Uterus (tissue), 4 donors: ENCODE results near the gene CNST. TPM values are rescaled to one million over a fixed set of nuclear protein-coding genes. Genes with fewer than 3 reads are reported as not detected.

Source experiments
- DNase-seq, 2 donors: peaks; one replicate each; pipeline ENCODE4 v3.0.0-alpha.2; 2019 to 2020
- H3K27ac ChIP-seq, 2 donors: fragments of 200-600 bp; sonication (generic); 1 replicate in 1 of 2; 2 replicates in 1 of 2; pipeline ENCODE4 v1.5.1; 2016 to 2018
- H3K27me3 ChIP-seq, 2 donors: fragments of 200-600 bp; sonication (generic); one replicate each; pipeline ENCODE4 v1.5.1; 2018 to 2019; ENCODE audit warnings: control low read depth in 1 of 2
- H3K36me3 ChIP-seq, 2 donors: fragments of 200-600 bp; sonication (generic); one replicate each; pipeline ENCODE4 v1.5.1; 2019; ENCODE audit warnings: control low read depth in 1 of 2
- H3K4me1 ChIP-seq, 2 donors: fragments of 200-600 bp; sonication (generic); one replicate each; pipeline ENCODE4 v1.5.1; 2018 to 2019; ENCODE audit warnings: control low read depth in 1 of 2
- H3K4me3 ChIP-seq, 2 donors: fragments of 200-600 bp; sonication (generic); 1 replicate in 1 of 2; 2 replicates in 1 of 2; pipeline ENCODE4 v1.5.1; 2018 to 2019; ENCODE audit warnings: mild to moderate bottlenecking in 1 of 2
- H3K9me3 ChIP-seq, 2 donors: fragments of 200-600 bp; sonication (generic); one replicate each; pipeline ENCODE4 v1.5.1; 2019; ENCODE audit warnings: control low read depth in 1 of 2
- POLR2A ChIP-seq, 2 donors: fragments of 450-650 bp; IDR thresholded peaks; one replicate each; pipeline ENCODE4 v1.6.1; 2016; ENCODE audit warnings: antibody characterized with exemption in 2 of 2, mild to moderate bottlenecking in 1 of 2, moderate library complexity in 1 of 2
- intact Hi-C: fragments of 100-400 bp; cut with DNase I; formaldehyde crosslinking; loops from one replicate; pipeline ENCODE4 v1.15.1; 2023; ENCODE audit warnings: low total_unique reads
- total RNA-seq, 4 donors: library from RNA; depleted of rRNA in 3 of 4; stranded (reverse); fragments of >200 nt in 3 of 4; gene quantifications; one replicate each; pipeline versions ENCODE4 v1.1.0 to v1.2.4, GENCODE V29; 2014 to 2023
- TF ChIP-seq, protein P1 (sequence below), 4 experiments: fragments of 200-600 bp in 2 of 4; fragments of 450-650 bp in 2 of 4; sonication (generic) in 2 of 4; IDR thresholded peaks; one replicate each; pipeline ENCODE4 v1.5.1; 2016 to 2019; ENCODE audit warnings: antibody characterized with exemption in 4 of 4, mild to moderate bottlenecking in 2 of 4, moderate library complexity in 1 of 4
- donor health status: DM: yes; HTN: yes; CAD: no.

CNST gene
- total RNA-seq, 4 donors from 2014 or later, result 19.7 to 31.0 (median 29.2) TPM

DNA sequence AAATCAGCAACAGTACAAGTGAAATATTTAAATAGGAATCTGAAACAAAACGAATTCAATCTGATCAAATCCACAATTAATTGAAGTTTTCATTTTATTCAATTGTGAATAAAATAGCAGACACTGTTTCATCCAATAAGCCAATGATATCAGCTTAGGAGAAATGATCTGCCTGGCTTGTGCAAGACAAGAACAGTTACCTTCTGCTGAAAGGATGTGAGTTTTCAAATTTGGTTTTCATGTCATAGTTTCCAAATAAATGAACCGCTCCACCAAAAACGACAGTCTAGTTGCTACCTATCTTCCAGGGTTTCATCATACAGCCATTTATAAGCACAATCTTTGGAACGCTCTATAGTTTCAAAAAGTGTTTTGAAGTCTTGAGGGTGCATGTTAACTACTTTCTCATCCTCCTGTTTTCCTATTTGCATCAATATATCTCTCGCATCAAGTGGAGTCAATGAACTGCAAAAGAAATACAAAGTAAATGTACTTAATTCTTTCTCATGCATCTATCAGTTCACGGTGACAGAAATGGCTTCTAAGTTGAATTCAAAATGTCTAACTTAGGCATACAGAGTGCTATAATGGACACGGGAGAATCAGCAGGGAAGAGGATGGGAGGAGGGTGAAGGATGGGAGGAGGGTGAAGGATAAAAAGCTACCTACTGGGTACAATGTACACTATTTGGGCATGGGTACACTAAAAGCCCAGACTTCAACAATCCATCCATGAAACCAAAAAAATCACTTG is 25.3 kb upstream of the CNST start:
- Histone ChIP-seq H3K36me3 (no peaks in the 10 kb centered on the region), H3K4me1 (no peaks in the 10 kb centered on the region), H3K27ac (no peak overlapping the region), H3K4me3 (no peak overlapping the region), H3K27me3 (no peaks in the 10 kb centered on the region), H3K9me3 (no peaks in the 10 kb centered on the region)
- DNase-seq, result no peak
- TF ChIP-seq, protein P1, sequence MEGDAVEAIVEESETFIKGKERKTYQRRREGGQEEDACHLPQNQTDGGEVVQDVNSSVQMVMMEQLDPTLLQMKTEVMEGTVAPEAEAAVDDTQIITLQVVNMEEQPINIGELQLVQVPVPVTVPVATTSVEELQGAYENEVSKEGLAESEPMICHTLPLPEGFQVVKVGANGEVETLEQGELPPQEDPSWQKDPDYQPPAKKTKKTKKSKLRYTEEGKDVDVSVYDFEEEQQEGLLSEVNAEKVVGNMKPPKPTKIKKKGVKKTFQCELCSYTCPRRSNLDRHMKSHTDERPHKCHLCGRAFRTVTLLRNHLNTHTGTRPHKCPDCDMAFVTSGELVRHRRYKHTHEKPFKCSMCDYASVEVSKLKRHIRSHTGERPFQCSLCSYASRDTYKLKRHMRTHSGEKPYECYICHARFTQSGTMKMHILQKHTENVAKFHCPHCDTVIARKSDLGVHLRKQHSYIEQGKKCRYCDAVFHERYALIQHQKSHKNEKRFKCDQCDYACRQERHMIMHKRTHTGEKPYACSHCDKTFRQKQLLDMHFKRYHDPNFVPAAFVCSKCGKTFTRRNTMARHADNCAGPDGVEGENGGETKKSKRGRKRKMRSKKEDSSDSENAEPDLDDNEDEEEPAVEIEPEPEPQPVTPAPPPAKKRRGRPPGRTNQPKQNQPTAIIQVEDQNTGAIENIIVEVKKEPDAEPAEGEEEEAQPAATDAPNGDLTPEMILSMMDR (IDR thresholded peaks at IDR 0.05), result no peak
- no peak for TF ChIP-seq POLR2A (IDR thresholded peaks at IDR 0.05)
- intact Hi-C loops, result no loop called here

DNA sequence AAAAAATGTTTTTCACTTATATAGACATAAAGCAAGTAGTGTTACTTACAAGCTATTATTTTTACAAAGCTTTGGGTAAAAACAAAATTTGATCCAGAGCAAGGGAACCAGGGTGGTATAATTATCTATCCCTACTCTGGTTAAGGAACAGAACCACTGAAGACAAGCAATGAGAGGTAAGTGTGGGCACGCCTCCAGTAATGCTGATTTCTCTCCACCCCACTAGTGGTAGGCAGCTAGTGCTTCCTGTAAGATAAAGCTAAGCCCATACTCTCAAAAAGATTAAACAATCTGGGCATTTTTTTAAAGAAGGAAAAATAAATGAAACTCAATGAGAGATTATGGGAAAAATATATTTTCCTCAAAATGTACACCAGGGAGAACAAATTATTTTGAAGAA is 22.3 kb upstream of the CNST start:
- no peaks in the 10 kb centered on the region for H3K9me3 ChIP-seq

DNA sequence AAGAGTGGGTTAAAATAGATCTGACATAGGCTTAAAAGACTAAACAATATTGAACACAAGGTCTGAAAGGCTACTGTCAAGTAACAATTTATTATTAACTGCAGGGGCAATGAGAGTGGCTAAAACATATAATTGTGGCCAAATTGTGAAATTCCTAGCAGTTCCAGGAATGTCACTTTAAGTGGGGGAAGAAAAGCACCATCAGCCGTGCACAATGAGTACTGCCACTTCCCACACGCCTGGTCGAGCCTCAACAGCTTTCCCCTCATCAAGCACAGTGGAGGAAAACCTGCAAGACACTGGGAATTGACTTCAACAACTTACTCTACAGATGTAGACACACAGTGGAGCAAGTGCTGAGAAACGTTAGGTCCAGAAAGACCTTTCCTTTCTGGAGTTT is 16.6 kb upstream of the CNST start:
- Histone ChIP-seq H3K4me3 (no peak overlapping the region), H3K36me3 (no peaks in the 10 kb centered on the region), H3K27me3 (no peaks in the 10 kb centered on the region), H3K4me1 (no peaks in the 10 kb centered on the region), H3K9me3 (no peaks in the 10 kb centered on the region), H3K27ac (no peak overlapping the region)
- TF ChIP-seq, protein P1 (IDR thresholded peaks at IDR 0.05), result no peak
- no peak for TF ChIP-seq POLR2A (IDR thresholded peaks at IDR 0.05)
- intact Hi-C loops, result no loop called here
- no peak for DNase-seq

More for the DNA sequence above, 22.3 kb upstream of the CNST start:
- TF ChIP-seq, protein P1 (IDR thresholded peaks at IDR 0.05), result no peak
- no peak for TF ChIP-seq POLR2A (IDR thresholded peaks at IDR 0.05)
- Histone ChIP-seq H3K4me3 (no peak overlapping the region), H3K36me3 (no peaks in the 10 kb centered on the region), H3K27me3 (no peaks in the 10 kb centered on the region), H3K27ac (no peak overlapping the region), H3K4me1 (no peaks in the 10 kb centered on the region)
- no peak for DNase-seq
- intact Hi-C loops, result no loop called here

DNA sequence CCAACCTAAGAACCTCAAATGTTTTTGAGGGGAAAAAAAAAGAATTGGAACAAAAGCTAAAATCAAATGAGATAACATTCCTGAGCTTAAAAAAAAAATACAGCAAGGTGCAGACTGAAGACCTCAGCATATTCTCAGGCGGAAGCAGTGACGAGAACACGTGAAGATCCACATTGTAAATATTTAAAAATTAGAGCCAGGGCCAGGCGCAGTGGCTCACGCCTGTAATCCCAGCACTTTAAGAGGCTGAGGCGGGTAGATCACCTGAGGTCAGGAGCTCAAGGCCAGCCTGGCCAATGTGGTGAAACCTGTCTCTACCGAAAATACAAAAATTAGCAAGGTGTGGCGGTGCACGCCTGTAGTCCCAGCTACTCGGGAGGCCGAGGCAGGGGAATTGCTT is 15.9 kb upstream of the CNST start:
- no peaks in the 10 kb centered on the region for H3K36me3 ChIP-seq
- no peak overlapping the region for H3K27ac ChIP-seq

DNA sequence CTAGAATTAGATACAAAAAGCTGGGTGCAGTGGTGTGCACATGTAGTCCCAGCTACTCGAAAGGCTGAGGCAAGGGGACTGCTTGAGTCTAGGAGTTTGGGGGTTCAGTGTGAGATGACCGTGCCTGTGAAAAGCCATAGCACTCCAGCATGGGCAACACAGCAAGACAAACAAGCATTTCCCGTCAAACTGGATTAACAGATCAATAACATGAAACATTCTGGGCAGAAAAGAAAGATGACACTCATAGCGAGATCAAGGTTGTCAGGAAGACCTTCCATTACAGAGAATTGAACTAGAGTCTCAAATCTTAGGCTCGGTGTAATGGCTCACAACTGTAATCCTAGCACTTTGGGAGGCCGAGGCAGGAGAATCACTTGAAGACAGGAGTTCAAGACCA is 14.1 kb upstream of the CNST start:
- H3K27me3 ChIP-seq, result no peaks in the 10 kb centered on the region
- H3K9me3 ChIP-seq, result no peaks in the 10 kb centered on the region
- no peak for DNase-seq
- intact Hi-C loops, result no loop called here
- no peaks in the 10 kb centered on the region for H3K4me1 ChIP-seq
- H3K27ac ChIP-seq, result no peak overlapping the region
- H3K36me3 ChIP-seq, result no peaks in the 10 kb centered on the region
- H3K4me3 ChIP-seq, result no peak overlapping the region
- TF ChIP-seq, protein P1 (IDR thresholded peaks at IDR 0.05), result no peak
- no peak for TF ChIP-seq POLR2A (IDR thresholded peaks at IDR 0.05)

More for the DNA sequence above, 15.9 kb upstream of the CNST start:
- Histone ChIP-seq H3K4me3 (no peak overlapping the region), H3K27me3 (no peaks in the 10 kb centered on the region), H3K4me1 (no peaks in the 10 kb centered on the region), H3K9me3 (no peaks in the 10 kb centered on the region)
- intact Hi-C loops, result no loop called here
- TF ChIP-seq, protein P1 (IDR thresholded peaks at IDR 0.05), result no peak
- no peak for TF ChIP-seq POLR2A (IDR thresholded peaks at IDR 0.05)
- no peak for DNase-seq
